Endothelial cell of umbilical vein (primary cell): ENCODE results near the gene DMRTB1. TPM values are rescaled to one million over a fixed set of nuclear protein-coding genes. Genes with fewer than 3 reads are reported as not detected.

Source experiments
- BruUV-seq: library from RNA; stranded (reverse); fragments of 400-500 nt; replicated peaks from 2 replicates; lab custom pipeline; 2021; lab: Mats Ljungman, UMichigan
- CTCF ChIA-PET: fragments of 300-600, 350-600 bp; sonication (Branson Sonifier 250); formaldehyde crosslinking; loops from one replicate; lab custom pipeline; 2021; ENCODE audit warnings: antibody characterized with exemption, inconsistent platforms; lab: Charles Lee
- POLR2A ChIA-PET: fragments of 300-600, 350-600 bp; sonication (Branson Sonifier 250); formaldehyde crosslinking; loops from one replicate; lab custom pipeline; 2021; ENCODE audit warnings: antibody characterized with exemption, inconsistent platforms; lab: Charles Lee
- DNase-seq: peaks from one replicate; pipeline ENCODE4 v3.0.0-alpha.2; 2011; ENCODE audit warnings: low read depth, low spot score
- FAIRE-seq: peaks from 2 replicates; lab custom pipeline; 2011; peaks lifted over from hg19 to GRCh38; lab: Jason Lieb, UNC
- H2AFZ ChIP-seq: 2 replicates; pipeline ENCODE4 v1.6.0; 2012; ENCODE audit warnings: low read depth, low read length, control low read depth, inconsistent platforms
- H3K27ac ChIP-seq: 2 replicates; pipeline ENCODE4 v1.5.1; 2011; ENCODE audit warnings: low read depth, mild to moderate bottlenecking, control low read depth, low read length, moderate library complexity; ENCODE audit not compliant: insufficient read depth
- H3K27me3 ChIP-seq, 2 experiments: 2 replicates each; pipeline versions ENCODE4 v1.6.0 to v1.6.1; 2011; ENCODE audit warnings: low read length in 2 of 2, mixed read lengths in 1 of 2; ENCODE audit not compliant: control insufficient read depth in 2 of 2, insufficient read depth in 2 of 2
- H3K36me3 ChIP-seq, 2 experiments: 2 replicates in 1 of 2; 3 replicates in 1 of 2; pipeline ENCODE4 v1.5.1; 2011; ENCODE audit warnings: low read length in 2 of 2, mild to moderate bottlenecking in 1 of 2, moderate library complexity in 1 of 2; ENCODE audit not compliant: control insufficient read depth in 2 of 2, insufficient read depth in 2 of 2; ENCODE audit errors: extremely low read depth in 1 of 2
- H3K4me1 ChIP-seq: 3 replicates; pipeline ENCODE4 v1.5.1; 2011; ENCODE audit warnings: mild to moderate bottlenecking, low read length; ENCODE audit not compliant: control insufficient read depth, insufficient read depth; ENCODE audit errors: extremely low read depth
- H3K4me2 ChIP-seq: 2 replicates; pipeline ENCODE4 v1.6.1; 2011; ENCODE audit warnings: low read length, control low read depth, mixed read lengths; ENCODE audit not compliant: insufficient read depth
- H3K4me3 ChIP-seq, 3 experiments: fragments of 200-600 bp in 1 of 3; sonication (generic), shearing (Covaris generic) in 1 of 3; replicated peaks in 1 of 3; 2 replicates each; pipeline ENCODE4 v1.5.1; 2011 to 2016; ENCODE audit warnings: control low read depth in 3 of 3, low read length in 3 of 3, mild to moderate bottlenecking in 2 of 3, inconsistent platforms in 1 of 3, low read depth in 1 of 3, moderate library complexity in 1 of 3; ENCODE audit not compliant: insufficient read depth in 1 of 3
- H3K79me2 ChIP-seq: 2 replicates; pipeline ENCODE4 v1.6.0; 2012; ENCODE audit warnings: low read length, inconsistent platforms; ENCODE audit not compliant: control insufficient read depth, insufficient read depth
- H3K9ac ChIP-seq: replicated peaks from 2 replicates; pipeline ENCODE3; 2011; ENCODE audit warnings: low read length, control low read depth; ENCODE audit not compliant: insufficient read depth; ENCODE audit errors: extremely low read depth
- H3K9me1 ChIP-seq: replicated peaks from 3 replicates; pipeline ENCODE4 v1.6.0; 2011; ENCODE audit warnings: mild to moderate bottlenecking, low read length; ENCODE audit not compliant: control insufficient read depth, insufficient read depth; ENCODE audit errors: extremely low read depth
- H3K9me3 ChIP-seq: replicated peaks from 2 replicates; pipeline ENCODE4 v1.5.1; 2012; ENCODE audit warnings: low read length, inconsistent platforms; ENCODE audit not compliant: control insufficient read depth, insufficient read depth
- H4K20me1 ChIP-seq: replicated peaks from 2 replicates; pipeline ENCODE3; 2011; ENCODE audit warnings: mild to moderate bottlenecking, low read length; ENCODE audit not compliant: control insufficient read depth, insufficient read depth; ENCODE audit errors: extremely low read depth
- CTCF ChIP-seq, 2 donors: IDR thresholded peaks; 1 replicate in 1 of 2; 2 replicates in 1 of 2; pipeline ENCODE4 v1.5.1; 2011; ENCODE audit warnings: low read length in 2 of 2, mild to moderate bottlenecking in 2 of 2, moderate library complexity in 2 of 2, control low read depth in 1 of 2, inconsistent platforms in 1 of 2, low read depth in 1 of 2; ENCODE audit not compliant: insufficient read depth in 1 of 2; ENCODE audit errors: extremely low read depth in 1 of 2
- EZH2 ChIP-seq: IDR thresholded peaks from 2 replicates; pipeline ENCODE4 v1.6.1; 2012; ENCODE audit warnings: borderline replicate concordance, low read depth, mild to moderate bottlenecking, moderate library complexity, low read length, inconsistent platforms; ENCODE audit not compliant: severe bottlenecking
- FOS ChIP-seq: IDR thresholded peaks from 2 replicates; pipeline ENCODE4 v1.6.1; 2011; ENCODE audit warnings: mild to moderate bottlenecking, low read length, moderate library complexity, borderline replicate concordance; ENCODE audit not compliant: insufficient read depth
- GATA2 ChIP-seq: IDR thresholded peaks from 2 replicates; pipeline ENCODE4 v1.7.0; 2011; ENCODE audit warnings: low read depth, mild to moderate bottlenecking, moderate library complexity, mixed read lengths, low read length; ENCODE audit not compliant: insufficient read length, insufficient read depth
- JUN ChIP-seq: IDR thresholded peaks from 2 replicates; pipeline ENCODE4 v1.6.1; 2011; ENCODE audit warnings: borderline replicate concordance, low read depth; ENCODE audit not compliant: insufficient read length, insufficient read depth
- MAX ChIP-seq: IDR thresholded peaks from 2 replicates; pipeline ENCODE4 v1.6.1; 2011; ENCODE audit not compliant: insufficient read depth, insufficient read length
- MYC ChIP-seq: IDR thresholded peaks from one replicate; pipeline ENCODE4 v1.6.1; 2011; ENCODE audit warnings: mild to moderate bottlenecking, low read depth, low read length
- POLR2A ChIP-seq: IDR thresholded peaks from 2 replicates; pipeline ENCODE4 v1.6.1; 2012; ENCODE audit warnings: low read depth, mild to moderate bottlenecking, control low read depth, low read length
- POLR2AphosphoS5 ChIP-seq: IDR thresholded peaks from 2 replicates; pipeline ENCODE4 v1.6.1; 2012; ENCODE audit warnings: low read depth, mild to moderate bottlenecking, control low read depth, low read length, moderate library complexity; ENCODE audit not compliant: insufficient read depth
- dilution Hi-C: fragments of 300-500 bp; cut with MboI; formaldehyde crosslinking; loops from one replicate; pipeline ENCODE4 v1.15.0; 2019; ENCODE audit warnings: low sequenced_read_pairs; ENCODE audit not compliant: extremely low pct_ligation_motif_present
- intact Hi-C: fragments of 100-400 bp; cut with micrococcal nuclease; formaldehyde crosslinking; loops from one replicate; pipeline ENCODE4 v1.10.0; 2022
- polyA plus RNA-seq, 4 experiments: library from polyadenylated mRNA; depleted of rRNA in 3 of 4; stranded (reverse) in 3 of 4; unstranded in 1 of 4; fragments of >200 nt; gene quantifications; 2 replicates each; pipeline versions ENCODE4 v1.2.1 to v1.2.3, GENCODE V29; 2011 to 2012; ENCODE audit warnings: missing spikeins in 1 of 4
- total RNA-seq: library from RNA; stranded (reverse); gene quantifications from 2 replicates; pipeline ENCODE4 v1.2.3, GENCODE V29; 2021

The DMRTB1 gene
- total and polyA plus RNA-seq, 2 donors (not counting 3 experiments of a cell fraction or from before 2014, with no cell fraction given), result not detected

DNA sequence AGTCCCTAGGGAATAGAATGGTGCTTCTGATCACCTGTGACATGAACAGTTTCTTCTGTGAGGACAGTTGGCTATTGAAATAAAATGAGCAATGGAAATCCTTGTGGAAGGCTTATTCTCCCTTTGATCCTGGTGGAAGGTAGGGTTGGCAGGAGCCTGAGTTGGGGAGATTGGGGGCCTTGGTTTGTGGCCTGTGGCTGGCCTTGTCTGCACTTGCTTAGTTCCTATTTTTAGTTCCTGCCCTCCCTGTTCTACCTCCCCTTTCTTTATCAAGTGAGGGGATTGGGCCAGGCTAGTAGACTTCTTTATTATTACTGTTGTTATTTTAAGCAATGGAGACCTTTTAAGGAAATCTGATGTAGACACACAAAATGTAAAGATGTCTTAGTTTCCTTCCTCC is 8.2 kb downstream of the DMRTB1 start:
- Histone ChIP-seq H3K4me1 (no peaks in the 10 kb centered on the region), H3K9me1 (no peaks in the 10 kb centered on the region), H4K20me1 (no peaks in the 10 kb centered on the region), H3K9me3 (no peaks in the 10 kb centered on the region), H3K9ac (no peak overlapping the region), H3K79me2 (no peaks in the 10 kb centered on the region), H3K4me2 (no peak overlapping the region), H3K27ac (no peak overlapping the region), H3K27me3 (no peaks in the 10 kb centered on the region), H3K4me3 (no peak overlapping the region), H3K36me3 (no peaks in the 10 kb centered on the region), H2AFZ (no peak overlapping the region)
- DNase-seq (no peak), FAIRE-seq (no peak)
- no TSS peak for BruUV-seq
- CTCF ChIA-PET, result no interaction called here
- intact Hi-C loops (no loop called here), dilution Hi-C loops (no loop called here)
- POLR2A ChIA-PET, result no interaction called here
- TF ChIP-seq MYC (no peak), CTCF (IDR thresholded peaks at IDR 0.05; ENCODE audit: extremely low read depth in 1 of 2, insufficient read depth in 1 of 2, low read depth in 1 of 2, low read length in 2 of 2) (no peak), JUN (no peak), POLR2AphosphoS5 (no peak), POLR2A (no peak), EZH2 (no peak), MAX (no peak), FOS (no peak), GATA2 (no peak)
